Left lung (tissue), 10 donors: ENCODE measurements around the gene EZR. TPM values are rescaled to one million over a fixed set of nuclear protein-coding genes. Genes with fewer than 3 reads are reported as not detected.

Experiments
- ATAC-seq: fragments of 200-7000 bp; cut with Tn5 transposase; one replicate; pipeline ENCODE4 v1.9.1; 2020; ENCODE audit warnings: moderate library complexity
- DNase-seq, 4 donors: peaks; one replicate each; pipeline ENCODE4 v3.0.0-alpha.2; 2013 to 2020
- H3K27ac ChIP-seq, 2 donors: fragments of 200-600 bp; sonication (generic) in 1 of 2; one replicate each; pipeline versions ENCODE4 v1.5.0 to v1.8.0; 2020 to 2021
- H3K27me3 ChIP-seq, 2 donors: fragments of 200-600 bp; sonication (generic) in 1 of 2; one replicate each; pipeline versions ENCODE4 v1.5.0 to v1.8.0; 2020 to 2021
- H3K36me3 ChIP-seq, 2 donors: fragments of 200-600 bp; sonication (generic) in 1 of 2; one replicate each; pipeline versions ENCODE4 v1.5.0 to v1.8.0; 2020 to 2021
- H3K4me1 ChIP-seq, 2 donors: fragments of 200-600 bp; one replicate each; pipeline ENCODE4 v1.8.0; 2021
- H3K4me3 ChIP-seq, 2 donors: fragments of 200-600 bp; sonication (generic) in 1 of 2; one replicate each; pipeline versions ENCODE4 v1.5.0 to v1.8.0; 2020 to 2021; ENCODE audit warnings: mild to moderate bottlenecking in 1 of 2
- H3K9me3 ChIP-seq, 2 donors: fragments of 200-600 bp; sonication (generic) in 1 of 2; one replicate each; pipeline versions ENCODE4 v1.5.0 to v1.8.0; 2020 to 2021
- CTCF ChIP-seq, 2 donors: fragments of 200-600 bp; sonication (generic) in 1 of 2; IDR thresholded peaks; one replicate each; pipeline versions ENCODE4 v1.5.0 to v1.8.0; 2021; ENCODE audit warnings: antibody characterized with exemption in 2 of 2
- intact Hi-C, 2 donors: fragments of 100-400 bp; cut with DNase I; formaldehyde crosslinking; loops; one replicate each; pipeline versions ENCODE4 v1.11.2 to v1.14.2; 2022
- microRNA-seq, 2 donors: library from miRNA; unstranded; fragments of <30 nt; microRNA quantifications; one replicate each; pipeline ENCODE4, GENCODE V29; 2019
- polyA plus RNA-seq, 6 donors: library from polyadenylated mRNA; unstranded; fragments of 120-200 nt; gene quantifications; one replicate each; pipeline ENCODE4 v1.2.1, GENCODE V29; 2013; ENCODE audit not compliant: insufficient read length in 6 of 6
- total RNA-seq, 2 donors: library from RNA; stranded (reverse); fragmentation: NEBNext Ultra II Directional; extraction: Animal tissue kit (Norgen Biotek cat#: 25700); gene quantifications; one replicate each; pipeline ENCODE4 v1.2.1, GENCODE V29; 2021
- donor health status: DM: no; HTN: yes; CAD: no.
- donor health status: DM: no; HTN: no; CAD: no.

EZR gene
- total and polyA plus RNA-seq, 8 donors = 140 to 328 (median 161) TPM

- no peak for DNase-seq
- peaks cover 0 to 4% of the 10 kb centered on the region in 2 donors for H3K36me3 ChIP-seq
- H3K9me3 ChIP-seq = no peaks in the 10 kb centered on the region
- no peak for ATAC-seq
- intact Hi-C loops = no loop called here
- peaks cover 0 to 58% of the 10 kb centered on the region in 2 donors for H3K4me1 ChIP-seq
- H3K27me3 ChIP-seq = no peaks in the 10 kb centered on the region
- no peak for TF ChIP-seq CTCF (IDR thresholded peaks at IDR 0.05)
- peak overlapping the region in 1 of 2 donors; percentile 73 for H3K27ac ChIP-seq
- no peak overlapping the region for H3K4me3 ChIP-seq
Measured at GRCh38 chr6:158717341-158718330, 101.5 kb downstream of the EZR start.

Small RNA genes lying within 50 kb of the gene (microRNA-seq; reads per million reads assigned to microRNA genes)
- gene MIR3918 = 0 to 0.41 reads per million in 2 donors

Other genes starting within 250 kb of the EZR start
- 100 to 1,000 TPM; 147 to 163 TPM for gene DYNLT1, start 174.6 kb downstream of the EZR start, total RNA-seq
- gene DYNLT1, start 174.6 kb downstream of the EZR start, polyA plus RNA-seq = 100 to 1,000 TPM; 116 to 163 (median 135) TPM
- 1 to 10 TPM; 6.5 to 9.1 TPM for gene SYTL3, start 169.3 kb downstream of the EZR start, total RNA-seq
- gene SYTL3, start 169.3 kb downstream of the EZR start, polyA plus RNA-seq = 10 to 100 TPM in 1 of 6 donors, 1 to 10 TPM in 5; 6.5 to 10.3 (median 8.3) TPM
- gene RSPH3, start 180.8 kb upstream of the EZR start, total RNA-seq = 10 to 100 TPM; 12.4 to 18.0 TPM
- gene RSPH3, start 180.8 kb upstream of the EZR start, polyA plus RNA-seq = 10 to 100 TPM; 10.5 to 13.7 (median 11.1) TPM
- 10 to 100 TPM in 1 of 2 donors, 1 to 10 TPM in 1; 8.2 to 15.1 TPM for gene TAGAP, start 225.6 kb upstream of the EZR start, total RNA-seq
- gene TAGAP, start 225.6 kb upstream of the EZR start, polyA plus RNA-seq = 1 to 10 TPM; 1.3 to 2.2 (median 1.6) TPM